Measurements from ENCODE around the gene SPACA1.
A peak's percentile ranks its signal among the peaks of the same experiment; 100 is the strongest.
"Not testable (repeated sequence)": the region's sequence is repeated elsewhere in the genome, so short reads cannot be mapped to it uniquely, and the experiment has no call there.

Gene SPACA1

GRCh38 chr6:88047510-88048150 lies at the start of gene SPACA1:
TSS of gene SPACA1 (plus strand) at chr6:88047841. CDS start at chr6:88047906, 65 bp downstream.
- DNase-seq: no peak

- no peak for DNase-seq
Measured at GRCh38 chr6:88000713-88001112, 46.9 kb upstream of the SPACA1 start.

GRCh38 chr6:88001279-88001678 lies 46.4 kb upstream of the SPACA1 start:
- not testable (repeated sequence) for DNase-seq

- DNase-seq: no peak
Measured at GRCh38 chr6:88004707-88005106, 42.9 kb upstream of the SPACA1 start.

- no peak for DNase-seq
Measured at GRCh38 chr6:88006557-88006956, 41.1 kb upstream of the SPACA1 start.

GRCh38 chr6:88008411-88008810 lies 39.2 kb upstream of the SPACA1 start:
- peak; percentile 5 for DNase-seq

GRCh38 chr6:88008831-88009231 lies 38.8 kb upstream of the SPACA1 start:
- peak; percentile 22 for DNase-seq

GRCh38 chr6:88013015-88013414 lies 34.6 kb upstream of the SPACA1 start:
- DNase-seq: no peak

GRCh38 chr6:88013554-88013953 lies 34.1 kb upstream of the SPACA1 start:
- DNase-seq: no peak

GRCh38 chr6:88020439-88020838 lies 27.2 kb upstream of the SPACA1 start:
- DNase-seq: no peak

GRCh38 chr6:88024696-88025095 lies 22.9 kb upstream of the SPACA1 start:
- DNase-seq: no peak

GRCh38 chr6:88031550-88031949 lies 16.1 kb upstream of the SPACA1 start:
- no peak for DNase-seq

- DNase-seq: no peak
Measured at GRCh38 chr6:88044530-88044929, 3.1 kb upstream of the SPACA1 start.

GRCh38 chr6:88045521-88046136 lies 2.0 kb upstream of the SPACA1 start:
- DNase-seq: no peak

- no peak for DNase-seq
Measured at GRCh38 chr6:88048578-88048977, 937 bp downstream of the SPACA1 start.

- no peak for DNase-seq
Measured at GRCh38 chr6:88050140-88050818, 2.6 kb downstream of the SPACA1 start.

- no peak for DNase-seq
Measured at GRCh38 chr6:88059191-88059590, 11.6 kb downstream of the SPACA1 start.

- DNase-seq: no peak
Measured at GRCh38 chr6:88062376-88062775, 14.7 kb downstream of the SPACA1 start.

GRCh38 chr6:88072462-88072861 lies 24.8 kb downstream of the SPACA1 start:
- DNase-seq: no peak

GRCh38 chr6:88074791-88075190 lies 27.1 kb downstream of the SPACA1 start:
- DNase-seq: no peak

GRCh38 chr6:88077305-88077704 lies 29.7 kb downstream of the SPACA1 start:
- DNase-seq: no peak

GRCh38 chr6:88086792-88087191 lies 39.2 kb downstream of the SPACA1 start:
- no peak for DNase-seq

- no peak for DNase-seq
Measured at GRCh38 chr6:88089708-88090107, 42.1 kb downstream of the SPACA1 start.

- no peak for DNase-seq
Measured at GRCh38 chr6:88105741-88106340, 58.2 kb downstream of the SPACA1 start.
